BE2C (cell line): Measurements from ENCODE around the gene COL7A1.
A peak's percentile ranks its signal among the peaks of the same experiment; 100 is the strongest.

Experiments
- DNase-seq: peaks from one replicate; pipeline ENCODE4 v3.0.0-alpha.2; 2020
- H3K27me3 ChIP-seq: fragments of 250-450 bp; sonication (Bioruptor Pico); 2 replicates; pipeline ENCODE4 v1.5.1; 2020; ENCODE audit warnings: mild to moderate bottlenecking
- H3K36me3 ChIP-seq: fragments of 250-450 bp; sonication (Bioruptor Pico); 2 replicates; pipeline ENCODE4 v1.5.1; 2020; ENCODE audit warnings: mild to moderate bottlenecking
- H3K4me1 ChIP-seq: fragments of 250-450 bp; sonication (Bioruptor Pico); 2 replicates; pipeline ENCODE4 v1.5.1; 2020
- H3K4me3 ChIP-seq: 2 replicates; pipeline ENCODE4 v1.5.1; 2011; ENCODE audit warnings: low read depth, low read length
- H3K9me3 ChIP-seq: fragments of 250-450 bp; sonication (Bioruptor Pico); 2 replicates; pipeline ENCODE4 v1.5.1; 2020
- CTCF ChIP-seq: IDR thresholded peaks from 2 replicates; pipeline ENCODE4 v1.5.1; 2012; ENCODE audit warnings: mild to moderate bottlenecking, low read depth, low read length

The COL7A1 gene

GRCh38 chr3:48565591-48566400 lies 29.3 kb downstream of the COL7A1 start:
- H3K4me1 ChIP-seq = peaks cover 8% of the 10 kb centered on the region
- no peaks in the 10 kb centered on the region for H3K27me3 ChIP-seq
- DNase-seq = peak; percentile 32
- no peaks in the 10 kb centered on the region for H3K9me3 ChIP-seq
- no peak for TF ChIP-seq CTCF
- H3K36me3 ChIP-seq = no peaks in the 10 kb centered on the region
- no peak overlapping the region for H3K4me3 ChIP-seq

- no peak for DNase-seq
- Histone ChIP-seq H3K27me3 (no peaks in the 10 kb centered on the region), H3K36me3 (no peaks in the 10 kb centered on the region), H3K4me1 (peaks cover 8% of the 10 kb centered on the region), H3K4me3 (no peak overlapping the region), H3K9me3 (no peaks in the 10 kb centered on the region)
- no peak for TF ChIP-seq CTCF
Measured at GRCh38 chr3:48565186-48565585, 29.9 kb downstream of the COL7A1 start.

- no peaks in the 10 kb centered on the region for H3K36me3 ChIP-seq
- no peak for TF ChIP-seq CTCF
- DNase-seq = no peak
- no peak overlapping the region for H3K4me3 ChIP-seq
- H3K27me3 ChIP-seq = no peaks in the 10 kb centered on the region
- H3K4me1 ChIP-seq = peaks cover 8% of the 10 kb centered on the region
- H3K9me3 ChIP-seq = no peaks in the 10 kb centered on the region
Measured at GRCh38 chr3:48564667-48565066, 30.5 kb downstream of the COL7A1 start.

- H3K4me3 ChIP-seq = no peak overlapping the region
- H3K36me3 ChIP-seq = no peaks in the 10 kb centered on the region
- H3K27me3 ChIP-seq = no peaks in the 10 kb centered on the region
- peaks cover 8% of the 10 kb centered on the region for H3K4me1 ChIP-seq
- no peak for TF ChIP-seq CTCF
- DNase-seq = no peak
- H3K9me3 ChIP-seq = no peaks in the 10 kb centered on the region
Measured at GRCh38 chr3:48564022-48564421, 31.1 kb downstream of the COL7A1 start.

GRCh38 chr3:48563382-48563918 lies 31.7 kb downstream of the COL7A1 start, which contains the start of gene UCN2:
UCN2 (minus strand) TSS chr3:48563781; CDS start chr3:48563124, 657 bp downstream.
- no peaks in the 10 kb centered on the region for H3K9me3 ChIP-seq
- peaks cover 8% of the 10 kb centered on the region for H3K4me1 ChIP-seq
- no peak within 1 kb of the TSS for H3K4me3 ChIP-seq
- no peaks in the 10 kb centered on the region for H3K27me3 ChIP-seq
- DNase-seq = no peak
- no peaks in the 10 kb centered on the region for H3K36me3 ChIP-seq
- TF ChIP-seq CTCF = no peak

GRCh38 chr3:48562367-48563095 lies 32.6 kb downstream of the COL7A1 start:
- no peaks in the 10 kb centered on the region for H3K9me3 ChIP-seq
- H3K36me3 ChIP-seq = no peaks in the 10 kb centered on the region
- DNase-seq = no peak
- H3K4me3 ChIP-seq = no peak overlapping the region
- peaks cover 8% of the 10 kb centered on the region for H3K4me1 ChIP-seq
- no peaks in the 10 kb centered on the region for H3K27me3 ChIP-seq
- no peak for TF ChIP-seq CTCF
